GM08714 (cell line): ENCODE results near the gene DNAAF3.
A peak's percentile ranks its signal among the peaks of the same experiment; 100 is the strongest.
"Not testable (repeated sequence)": the region's sequence is repeated elsewhere in the genome, so short reads cannot be mapped to it uniquely, and the experiment has no call there.

ENCODE experiments used
- H3K4me3 ChIP-seq: fragments of 200-500 bp; sonication (Bioruptor generic); 2 replicates; pipeline ENCODE4 v1.5.1; 2014; ENCODE audit warnings: mild to moderate bottlenecking, low read length, inconsistent platforms
- ZNF274 ChIP-seq: IDR thresholded peaks from 2 replicates; pipeline ENCODE4 v1.6.1; 2012; ENCODE audit warnings: mild to moderate bottlenecking, low read depth, low read length

Gene DNAAF3

GRCh38 chr19:55169136-55169535, 2.7 kb upstream of the DNAAF3 start:
- no peak overlapping the region for H3K4me3 ChIP-seq
- no peak for TF ChIP-seq ZNF274

GRCh38 chr19:55165952-55166529, 372 bp downstream of the DNAAF3 start:
- no peak for TF ChIP-seq ZNF274
- 0 out of 2 replicates have a peak overlapping the region, but pooled peaks have one; percentile 12 for H3K4me3 ChIP-seq

- H3K4me3 ChIP-seq: no peak overlapping the region
- TF ChIP-seq ZNF274: no peak
Measured at GRCh38 chr19:55161571-55162322, 4.7 kb downstream of the DNAAF3 start.

DNA sequence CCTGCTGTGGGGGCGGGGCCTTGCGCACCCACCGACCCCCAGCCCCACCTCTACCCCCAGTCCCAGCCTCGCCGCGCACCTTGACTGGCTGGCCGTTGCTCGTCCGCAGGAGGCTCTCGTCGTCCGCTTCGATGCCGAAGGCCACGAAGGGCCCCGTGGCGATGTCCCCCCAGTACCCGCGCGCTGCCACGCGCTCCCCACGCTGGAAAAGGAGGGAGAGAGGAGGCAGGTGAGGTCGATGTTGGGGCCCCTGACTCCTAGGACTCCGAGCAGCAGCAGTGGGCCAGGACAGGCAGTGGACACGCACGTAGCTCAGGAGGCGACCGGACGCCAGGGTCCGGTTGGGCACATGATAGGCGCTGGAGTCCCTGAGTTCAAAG, 5.4 kb downstream of the DNAAF3 start:
- no peak for TF ChIP-seq ZNF274
- no peak overlapping the region for H3K4me3 ChIP-seq

GRCh38 chr19:55160128-55160985, 6.1 kb downstream of the DNAAF3 start:
- TF ChIP-seq ZNF274: no peak
- H3K4me3 ChIP-seq: no peak overlapping the region

GRCh38 chr19:55158848-55159749, 7.3 kb downstream of the DNAAF3 start:
- H3K4me3 ChIP-seq: no peak overlapping the region
- TF ChIP-seq ZNF274: no peak

- no peak for TF ChIP-seq ZNF274
- H3K4me3 ChIP-seq: no peak overlapping the region
Measured at GRCh38 chr19:55158423-55158822, 8.0 kb downstream of the DNAAF3 start.

GRCh38 chr19:55157064-55157908, 9.1 kb downstream of the DNAAF3 start, which contains the start of gene TNNI3:
TNNI3 (minus strand) TSS chr19:55157732; CDS start chr19:55157589, 143 bp downstream.
- no peak within 1 kb of the TSS for H3K4me3 ChIP-seq
- no peak for TF ChIP-seq ZNF274

DNA sequence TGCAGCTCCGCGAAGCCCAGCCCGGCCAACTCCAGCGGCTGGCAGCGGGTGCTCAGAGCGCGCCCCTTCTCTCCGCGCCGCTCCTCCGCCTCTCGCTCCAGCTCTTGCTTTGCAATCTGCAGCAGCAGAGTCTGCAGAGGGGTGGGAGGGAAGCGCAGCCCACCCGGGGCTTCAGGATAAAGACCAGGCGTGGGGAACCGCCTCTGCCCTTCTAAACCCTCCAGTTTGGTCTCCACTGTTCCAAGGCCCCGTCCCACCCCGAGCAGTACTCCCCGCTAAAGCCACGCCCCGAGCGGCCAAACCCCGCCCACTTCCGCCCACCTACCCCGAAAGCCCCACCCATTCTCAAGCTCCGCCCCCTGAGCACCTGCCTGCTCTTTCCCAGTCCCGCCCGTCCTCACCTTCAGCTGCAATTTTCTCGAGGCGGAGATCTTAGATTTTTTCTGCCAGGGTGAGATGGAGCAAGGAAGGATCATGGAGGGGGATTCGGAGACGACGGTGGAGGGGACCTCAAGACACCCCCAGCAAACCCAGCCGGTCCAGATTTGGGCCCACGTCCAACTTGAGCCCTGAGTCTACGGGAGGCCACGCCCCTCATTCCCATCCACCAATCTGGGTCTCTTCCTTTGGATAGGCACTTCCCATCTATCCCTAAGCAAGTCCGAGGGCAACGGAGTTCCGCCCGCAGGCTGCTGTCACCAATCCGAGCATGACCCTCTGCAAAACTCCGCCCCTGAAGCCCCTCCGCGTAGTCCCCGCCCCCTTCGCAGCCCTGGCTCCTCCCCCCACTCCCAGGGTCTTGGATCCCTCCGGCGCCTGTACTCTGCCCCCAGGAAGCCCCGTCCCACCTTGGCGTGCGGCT, 10.0 kb downstream of the DNAAF3 start:
- no peak for TF ChIP-seq ZNF274
- H3K4me3 ChIP-seq: no peak overlapping the region

GRCh38 chr19:55155784-55156183, 10.6 kb downstream of the DNAAF3 start:
- H3K4me3 ChIP-seq: not testable (repeated sequence)

GRCh38 chr19:55153652-55154264, 12.7 kb downstream of the DNAAF3 start:
- no peak overlapping the region for H3K4me3 ChIP-seq
- no peak for TF ChIP-seq ZNF274

GRCh38 chr19:55152017-55152416, 14.4 kb downstream of the DNAAF3 start:
- H3K4me3 ChIP-seq: no peak overlapping the region
- TF ChIP-seq ZNF274: no peak
